Measurements from ENCODE around the gene EDA2R. TPM values are rescaled to one million over a fixed set of nuclear protein-coding genes. Genes with fewer than 3 reads are reported as not detected.

Gene EDA2R
- polyA plus RNA-seq, 3 donors = 0.03 TPM; not detected in 2

DNA sequence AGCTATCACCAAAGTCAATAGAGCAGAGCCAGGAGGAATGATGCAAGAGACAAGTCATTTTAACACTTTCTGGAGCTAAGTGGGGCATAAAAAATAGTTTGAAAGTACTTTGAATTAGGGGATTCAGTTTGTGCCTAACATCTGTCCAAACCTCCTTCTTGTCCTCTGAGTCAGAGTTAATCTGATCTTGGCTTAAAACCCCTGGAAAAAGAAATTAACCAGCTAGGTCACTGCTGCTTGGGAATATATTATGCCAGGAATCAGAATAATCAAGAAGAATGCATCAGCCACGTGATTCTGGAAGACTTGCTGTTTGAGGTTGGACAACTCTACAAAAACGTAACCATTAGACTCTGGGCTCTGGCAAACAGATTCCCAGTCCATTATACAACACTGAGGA lies 45.3 kb upstream of the EDA2R start:
- no CpG with 5 or more reads among the region's 2 CpGs for WGBS (ENCODE audit: insufficient coverage)
- no peaks in the 10 kb centered on the region for H3K9me3 ChIP-seq (replicated peaks in 1 of 2; ENCODE audit: control insufficient read depth in 1 of 2, insufficient read depth in 1 of 2, low read length in 2 of 2)
- no peak overlapping the region for H3K27ac Mint-ChIP-seq
- peaks cover 0 to 6% (median 1%) of the 10 kb centered on the region in 7 donors for H3K9me3 Mint-ChIP-seq
- H3K4me2 ChIP-seq (replicated peaks; ENCODE audit: extremely low read depth, low read length, poor library complexity, severe bottlenecking) = no peak overlapping the region
- H4K20me1 ChIP-seq (ENCODE audit: insufficient read depth, low read length) = no peaks in the 10 kb centered on the region
- intact Hi-C loops (cut with micrococcal nuclease) = no loop called here
- H3K27me3 Mint-ChIP-seq (ENCODE audit: low read depth in 3 of 3) = peaks cover 0 to 3% (median 0%) of the 10 kb centered on the region in 3 donors
- no peaks in the 10 kb centered on the region for H3K36me3 Mint-ChIP-seq
- H2AFZ ChIP-seq (ENCODE audit: insufficient read depth, low read depth, low read length, poor library complexity, severe bottlenecking) = no peak overlapping the region
- H3K4me3 Mint-ChIP-seq = no peak overlapping the region
- no peak overlapping the region for H3K9ac ChIP-seq (ENCODE audit: insufficient read depth, low read length, poor library complexity, severe bottlenecking)
- H3K27me3 ChIP-seq (ENCODE audit: control insufficient read depth in 2 of 2, insufficient read depth in 2 of 2, low read length in 2 of 2) = no peaks in the 10 kb centered on the region
- no peak overlapping the region for H3K27ac ChIP-seq (ENCODE audit: low read depth in 1 of 2, low read length in 2 of 2)
- H3K4me1 ChIP-seq (ENCODE audit: control insufficient read depth in 1 of 2, insufficient read depth in 2 of 2, low read length in 2 of 2) = no peaks in the 10 kb centered on the region
- no peak for DNase-seq
- no peaks in the 10 kb centered on the region for H3K36me3 ChIP-seq (replicated peaks in 1 of 2; ENCODE audit: control insufficient read depth in 1 of 2, insufficient read depth in 2 of 2, low read length in 2 of 2)
- no peak overlapping the region for H3K4me3 ChIP-seq (replicated peaks in 1 of 3; ENCODE audit: low read depth in 2 of 3, low read length in 3 of 3)
- TF ChIP-seq, protein P1, sequence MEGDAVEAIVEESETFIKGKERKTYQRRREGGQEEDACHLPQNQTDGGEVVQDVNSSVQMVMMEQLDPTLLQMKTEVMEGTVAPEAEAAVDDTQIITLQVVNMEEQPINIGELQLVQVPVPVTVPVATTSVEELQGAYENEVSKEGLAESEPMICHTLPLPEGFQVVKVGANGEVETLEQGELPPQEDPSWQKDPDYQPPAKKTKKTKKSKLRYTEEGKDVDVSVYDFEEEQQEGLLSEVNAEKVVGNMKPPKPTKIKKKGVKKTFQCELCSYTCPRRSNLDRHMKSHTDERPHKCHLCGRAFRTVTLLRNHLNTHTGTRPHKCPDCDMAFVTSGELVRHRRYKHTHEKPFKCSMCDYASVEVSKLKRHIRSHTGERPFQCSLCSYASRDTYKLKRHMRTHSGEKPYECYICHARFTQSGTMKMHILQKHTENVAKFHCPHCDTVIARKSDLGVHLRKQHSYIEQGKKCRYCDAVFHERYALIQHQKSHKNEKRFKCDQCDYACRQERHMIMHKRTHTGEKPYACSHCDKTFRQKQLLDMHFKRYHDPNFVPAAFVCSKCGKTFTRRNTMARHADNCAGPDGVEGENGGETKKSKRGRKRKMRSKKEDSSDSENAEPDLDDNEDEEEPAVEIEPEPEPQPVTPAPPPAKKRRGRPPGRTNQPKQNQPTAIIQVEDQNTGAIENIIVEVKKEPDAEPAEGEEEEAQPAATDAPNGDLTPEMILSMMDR (IDR thresholded peaks at IDR 0.05) = no peak
- H3K79me2 ChIP-seq (ENCODE audit: insufficient read depth, low read length) = no peaks in the 10 kb centered on the region
- H3K4me1 Mint-ChIP-seq = no peaks in the 10 kb centered on the region

DNA sequence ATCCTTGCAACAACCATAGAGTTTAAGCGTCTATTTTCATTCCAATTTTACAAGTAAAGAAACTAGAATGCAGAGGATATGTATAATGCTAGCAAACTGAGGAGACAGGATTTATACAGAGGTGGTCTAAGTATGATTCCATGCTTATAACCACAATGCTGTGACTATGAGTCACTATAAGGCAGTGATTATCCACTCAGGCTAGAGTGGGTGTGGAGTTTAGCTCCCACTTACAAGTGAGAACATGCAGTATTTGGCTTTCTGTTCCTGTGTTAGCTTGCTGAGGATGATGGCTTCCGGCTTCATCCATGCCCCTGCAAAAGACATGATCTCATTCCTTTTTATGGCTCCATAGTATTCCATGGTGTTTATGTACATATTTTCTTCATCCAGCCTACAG lies 41.6 kb upstream of the EDA2R start:
- no peak overlapping the region for H2AFZ ChIP-seq (ENCODE audit: insufficient read depth, low read depth, low read length, poor library complexity, severe bottlenecking)
- TF ChIP-seq, protein P1 (IDR thresholded peaks at IDR 0.05) = no peak
- no peaks in the 10 kb centered on the region for H3K4me1 Mint-ChIP-seq
- H3K27me3 ChIP-seq (ENCODE audit: control insufficient read depth in 2 of 2, insufficient read depth in 2 of 2, low read length in 2 of 2) = no peaks in the 10 kb centered on the region
- H3K27ac Mint-ChIP-seq = no peak overlapping the region
- no peaks in the 10 kb centered on the region for H3K9me3 ChIP-seq (replicated peaks in 1 of 2; ENCODE audit: control insufficient read depth in 1 of 2, insufficient read depth in 1 of 2, low read length in 2 of 2)
- H3K4me2 ChIP-seq (replicated peaks; ENCODE audit: extremely low read depth, low read length, poor library complexity, severe bottlenecking) = no peak overlapping the region
- H3K27me3 Mint-ChIP-seq (ENCODE audit: low read depth in 3 of 3) = peaks cover 0 to 3% (median 0%) of the 10 kb centered on the region in 3 donors
- H3K79me2 ChIP-seq (ENCODE audit: insufficient read depth, low read length) = no peaks in the 10 kb centered on the region
- no peaks in the 10 kb centered on the region for H3K36me3 ChIP-seq (replicated peaks in 1 of 2; ENCODE audit: control insufficient read depth in 1 of 2, insufficient read depth in 2 of 2, low read length in 2 of 2)
- no peak overlapping the region for H3K9ac ChIP-seq (ENCODE audit: insufficient read depth, low read length, poor library complexity, severe bottlenecking)
- H3K36me3 Mint-ChIP-seq = no peaks in the 10 kb centered on the region
- peaks cover 0 to 2% (median 0%) of the 10 kb centered on the region in 7 donors for H3K9me3 Mint-ChIP-seq
- DNase-seq = no peak
- no CpG with 5 or more reads among the region's 2 CpGs for WGBS (ENCODE audit: insufficient coverage)
- H3K4me1 ChIP-seq (ENCODE audit: control insufficient read depth in 1 of 2, insufficient read depth in 2 of 2, low read length in 2 of 2) = no peaks in the 10 kb centered on the region
- no peak overlapping the region for H3K27ac ChIP-seq (ENCODE audit: low read depth in 1 of 2, low read length in 2 of 2)
- no peaks in the 10 kb centered on the region for H4K20me1 ChIP-seq (ENCODE audit: insufficient read depth, low read length)
- no peak overlapping the region for H3K4me3 ChIP-seq (replicated peaks in 1 of 3; ENCODE audit: low read depth in 2 of 3, low read length in 3 of 3)
- no peak overlapping the region for H3K4me3 Mint-ChIP-seq
- intact Hi-C loops (cut with micrococcal nuclease) = no loop called here
